ENCODE data around the gene HIVEP3.

DNA sequence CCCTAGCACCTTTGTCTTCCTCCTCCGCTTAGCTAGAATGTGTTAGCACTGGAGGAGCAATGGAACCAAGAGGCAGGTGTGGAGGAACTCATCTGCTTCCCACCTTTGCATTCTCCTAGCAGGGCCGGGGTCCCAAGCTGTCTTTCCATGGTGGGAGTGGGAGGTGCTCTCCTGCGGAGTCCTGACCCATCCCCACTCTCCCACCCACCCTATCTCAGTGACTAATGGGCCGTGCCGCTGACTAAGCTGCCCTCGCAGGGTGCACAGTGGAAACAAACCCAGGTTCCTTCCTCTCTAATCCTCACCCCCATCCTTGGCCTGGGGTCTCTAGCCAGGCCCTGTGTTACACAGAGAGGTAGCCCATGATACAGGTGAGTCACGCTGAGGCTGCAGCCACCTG is 177.5 kb downstream of the HIVEP3 start:
- TF ChIP-seq, protein P1, sequence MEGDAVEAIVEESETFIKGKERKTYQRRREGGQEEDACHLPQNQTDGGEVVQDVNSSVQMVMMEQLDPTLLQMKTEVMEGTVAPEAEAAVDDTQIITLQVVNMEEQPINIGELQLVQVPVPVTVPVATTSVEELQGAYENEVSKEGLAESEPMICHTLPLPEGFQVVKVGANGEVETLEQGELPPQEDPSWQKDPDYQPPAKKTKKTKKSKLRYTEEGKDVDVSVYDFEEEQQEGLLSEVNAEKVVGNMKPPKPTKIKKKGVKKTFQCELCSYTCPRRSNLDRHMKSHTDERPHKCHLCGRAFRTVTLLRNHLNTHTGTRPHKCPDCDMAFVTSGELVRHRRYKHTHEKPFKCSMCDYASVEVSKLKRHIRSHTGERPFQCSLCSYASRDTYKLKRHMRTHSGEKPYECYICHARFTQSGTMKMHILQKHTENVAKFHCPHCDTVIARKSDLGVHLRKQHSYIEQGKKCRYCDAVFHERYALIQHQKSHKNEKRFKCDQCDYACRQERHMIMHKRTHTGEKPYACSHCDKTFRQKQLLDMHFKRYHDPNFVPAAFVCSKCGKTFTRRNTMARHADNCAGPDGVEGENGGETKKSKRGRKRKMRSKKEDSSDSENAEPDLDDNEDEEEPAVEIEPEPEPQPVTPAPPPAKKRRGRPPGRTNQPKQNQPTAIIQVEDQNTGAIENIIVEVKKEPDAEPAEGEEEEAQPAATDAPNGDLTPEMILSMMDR (IDR thresholded peaks at IDR 0.05; ENCODE audit: low read depth, low read length): no peak
- no peak for TF ChIP-seq MYC (IDR thresholded peaks at IDR 0.05; ENCODE audit: low read depth, low read length)
- no peak for TF ChIP-seq POLR2A (IDR thresholded peaks at IDR 0.05; ENCODE audit: extremely low read depth, insufficient read length)
- TF ChIP-seq, protein P2, sequence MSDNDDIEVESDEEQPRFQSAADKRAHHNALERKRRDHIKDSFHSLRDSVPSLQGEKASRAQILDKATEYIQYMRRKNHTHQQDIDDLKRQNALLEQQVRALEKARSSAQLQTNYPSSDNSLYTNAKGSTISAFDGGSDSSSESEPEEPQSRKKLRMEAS (IDR thresholded peaks at IDR 0.05; ENCODE audit: low read depth, low read length): no peak
